SK-N-SH treated with all-trans-retinoic acid at 6 μM for 48 hours (cell line): ENCODE results near the gene GDAP1L1.

Experiments
- ATAC-seq: fragments of 200-7000 bp; cut with Tn5 transposase; 3 replicates; pipeline ENCODE4 v1.9.1; 2020; ENCODE audit warnings: mild to moderate bottlenecking, moderate library complexity
- ARNTL ChIP-seq: fragments of 450-650 bp; formaldehyde crosslinking; IDR thresholded peaks from 2 replicates; pipeline ENCODE4 v1.5.0; 2020; ENCODE audit warnings: low read depth, mild to moderate bottlenecking, moderate library complexity, borderline replicate concordance
- BACH2 ChIP-seq: fragments of 250-450 bp; sonication (Bioruptor Pico); IDR thresholded peaks from 2 replicates; pipeline ENCODE4 v1.9.0; 2021; ENCODE audit warnings: mild to moderate bottlenecking, borderline replicate concordance
- CREB5 ChIP-seq: fragments of 250-450 bp; sonication (Bioruptor Pico); IDR thresholded peaks from 2 replicates; pipeline ENCODE4 v1.5.1; 2020; ENCODE audit warnings: low read depth, mild to moderate bottlenecking, moderate library complexity
- CSDC2 ChIP-seq: fragments of 250-450 bp; sonication (Bioruptor Pico); IDR thresholded peaks from 2 replicates; pipeline ENCODE4 v1.5.0; 2020; ENCODE audit warnings: mild to moderate bottlenecking, moderate library complexity
- CSRNP3 ChIP-seq: fragments of 250-450 bp; sonication (Bioruptor Pico); IDR thresholded peaks from 2 replicates; pipeline ENCODE4 v1.5.1; 2021; ENCODE audit warnings: mild to moderate bottlenecking, moderate library complexity
- GLIS3 ChIP-seq: fragments of 250-450 bp; sonication (Bioruptor Pico); IDR thresholded peaks from 2 replicates; pipeline ENCODE4 v1.5.0; 2020; ENCODE audit warnings: mild to moderate bottlenecking, moderate library complexity
- ISL1 ChIP-seq: fragments of 250-450 bp; sonication (Bioruptor Pico); IDR thresholded peaks from 2 replicates; pipeline ENCODE4 v2.1.2; 2022; ENCODE audit warnings: mild to moderate bottlenecking, moderate library complexity
- OSR1 ChIP-seq: fragments of 250-450 bp; sonication (Bioruptor Pico); IDR thresholded peaks from 2 replicates; pipeline ENCODE4 v1.8.0; 2022; ENCODE audit warnings: moderate library complexity, mild to moderate bottlenecking, inconsistent platforms
- PATZ1 ChIP-seq: fragments of 250-450 bp; sonication (Bioruptor Pico); IDR thresholded peaks from 2 replicates; pipeline ENCODE4 v1.8.0; 2020; ENCODE audit warnings: mild to moderate bottlenecking, moderate library complexity, borderline replicate concordance
- POU6F1 ChIP-seq: fragments of 250-450 bp; sonication (Bioruptor Pico); IDR thresholded peaks from 2 replicates; pipeline ENCODE4 v1.8.0; 2021; ENCODE audit warnings: low read depth, mild to moderate bottlenecking, moderate library complexity, borderline replicate concordance
- PPARA ChIP-seq: fragments of 250-450 bp; sonication (Bioruptor Pico); IDR thresholded peaks from 2 replicates; pipeline ENCODE4 v1.5.0; 2020; ENCODE audit warnings: mild to moderate bottlenecking, borderline replicate concordance
- RARB ChIP-seq: fragments of 250-450 bp; sonication (Bioruptor Pico); IDR thresholded peaks from 2 replicates; pipeline ENCODE4 v1.8.0; 2021; ENCODE audit warnings: mild to moderate bottlenecking, moderate library complexity
- SNAI2 ChIP-seq: fragments of 250-450 bp; sonication (Bioruptor Pico); IDR thresholded peaks from 2 replicates; pipeline ENCODE4 v1.5.0; 2020; ENCODE audit warnings: mild to moderate bottlenecking, moderate library complexity
- TCF4 ChIP-seq: fragments of 250-450 bp; sonication (Bioruptor Pico); IDR thresholded peaks from 2 replicates; pipeline ENCODE4 v1.8.0; 2021; ENCODE audit warnings: mild to moderate bottlenecking, moderate library complexity, borderline replicate concordance
- TOX ChIP-seq: fragments of 250-450 bp; sonication (Bioruptor Pico); IDR thresholded peaks from 2 replicates; pipeline ENCODE4 v1.8.0; 2021; ENCODE audit warnings: mild to moderate bottlenecking, moderate library complexity, borderline replicate concordance
- TSHZ2 ChIP-seq: fragments of 250-450 bp; sonication (Bioruptor Pico); IDR thresholded peaks from 2 replicates; pipeline ENCODE4 v1.5.0; 2020; ENCODE audit warnings: mild to moderate bottlenecking, moderate library complexity
- ZC3H10 ChIP-seq: fragments of 250-450 bp; sonication (Bioruptor Pico); IDR thresholded peaks from 2 replicates; pipeline ENCODE4 v1.5.1; 2021; ENCODE audit warnings: mild to moderate bottlenecking, moderate library complexity
- ZFP3 ChIP-seq: fragments of 250-450 bp; sonication (Bioruptor Pico); IDR thresholded peaks from 2 replicates; pipeline ENCODE4 v1.5.0; 2020; ENCODE audit warnings: mild to moderate bottlenecking, moderate library complexity
- ZFP30 ChIP-seq: fragments of 450-650 bp; formaldehyde crosslinking; IDR thresholded peaks from 2 replicates; pipeline ENCODE4 v1.5.0; 2022; ENCODE audit warnings: mild to moderate bottlenecking, moderate library complexity
- ZNF565 ChIP-seq: fragments of 450-650 bp; formaldehyde crosslinking; conservative IDR thresholded peaks from 2 replicates; pipeline ENCODE4 v1.5.0; 2020; ENCODE audit warnings: low read depth, mild to moderate bottlenecking, moderate library complexity
- ZNF70 ChIP-seq: fragments of 450-650 bp; formaldehyde crosslinking; IDR thresholded peaks from 2 replicates; pipeline ENCODE4 v1.5.0; 2020; ENCODE audit warnings: mild to moderate bottlenecking, moderate library complexity
- ZNF8 ChIP-seq: fragments of 450-650 bp; formaldehyde crosslinking; IDR thresholded peaks from 2 replicates; pipeline ENCODE4 v1.5.0; 2020; ENCODE audit warnings: mild to moderate bottlenecking, moderate library complexity

The GDAP1L1 gene

GRCh38 chr20:44254073-44254472 is 7.0 kb downstream of the GDAP1L1 start:
- TF ChIP-seq BACH2 (CRISPR knock-in tag) (no peak), ZNF565 (CRISPR knock-in tag) (no peak), ZNF70 (CRISPR knock-in tag) (no peak), ZC3H10 (no peak), RARB (CRISPR knock-in tag) (no peak), CSRNP3 (CRISPR knock-in tag) (no peak), ZFP3 (CRISPR knock-in tag) (no peak)
- ATAC-seq, result no peak

- no peak for ATAC-seq
- TF ChIP-seq CSDC2 (no peak), OSR1 (CRISPR knock-in tag) (no peak), ZC3H10 (no peak), BACH2 (CRISPR knock-in tag) (no peak), ISL1 (CRISPR knock-in tag) (no peak), PATZ1 (CRISPR knock-in tag) (no peak), ZFP3 (CRISPR knock-in tag) (no peak), PPARA (no peak), POU6F1 (no peak), ZNF8 (CRISPR knock-in tag) (no peak), TCF4 (CRISPR knock-in tag) (no peak), ZNF70 (CRISPR knock-in tag) (no peak), SNAI2 (CRISPR knock-in tag) (no peak), ZFP30 (CRISPR knock-in tag) (no peak), ZNF565 (CRISPR knock-in tag) (no peak), ARNTL (CRISPR knock-in tag) (no peak), CREB5 (CRISPR knock-in tag) (no peak), RARB (CRISPR knock-in tag) (no peak)
Measured at GRCh38 chr20:44255942-44256341, 8.8 kb downstream of the GDAP1L1 start.

- ATAC-seq, result no peak
- no peak for TF ChIP-seq TOX (CRISPR knock-in tag)
- no peak for TF ChIP-seq ZNF8 (CRISPR knock-in tag)
- TF ChIP-seq ZFP3 (CRISPR knock-in tag), result no peak
- TF ChIP-seq ZFP30 (CRISPR knock-in tag), result no peak
- no peak for TF ChIP-seq TSHZ2 (CRISPR knock-in tag)
- no peak for TF ChIP-seq BACH2 (CRISPR knock-in tag)
- no peak for TF ChIP-seq POU6F1
- TF ChIP-seq PPARA, result no peak
- no peak for TF ChIP-seq ISL1 (CRISPR knock-in tag)
- no peak for TF ChIP-seq CSRNP3 (CRISPR knock-in tag)
- no peak for TF ChIP-seq GLIS3 (CRISPR knock-in tag)
- no peak for TF ChIP-seq OSR1 (CRISPR knock-in tag)
- no peak for TF ChIP-seq CREB5 (CRISPR knock-in tag)
- no peak for TF ChIP-seq RARB (CRISPR knock-in tag)
Measured at GRCh38 chr20:44256961-44257360, 9.9 kb downstream of the GDAP1L1 start.
